GM23338 (cell line): ENCODE data around the gene SYNPO2. TPM values are rescaled to one million over a fixed set of nuclear protein-coding genes. Genes with fewer than 3 reads are reported as not detected.

ENCODE experiments used
- ATAC-seq: fragments of 200-7000 bp; cut with Tn5 transposase; 3 replicates; pipeline ENCODE4 v1.9.1; 2020
- DNase-seq: peaks from one replicate; pipeline ENCODE4 v3.0.0-alpha.2; 2015; ENCODE audit warnings: low spot score
- H2AFZ ChIP-seq: fragments of 200-600 bp; sonication (generic); 2 replicates; pipeline ENCODE4 v1.8.0; 2016; ENCODE audit warnings: antibody characterized with exemption, mild to moderate bottlenecking, moderate library complexity
- H3F3A ChIP-seq: fragments of 200-600 bp; sonication (generic); replicated peaks from 2 replicates; pipeline ENCODE4 v1.8.0; 2017; ENCODE audit warnings: antibody characterized with exemption, mixed run types, low read depth
- H3K27ac ChIP-seq: fragments of 200-600 bp; sonication (generic); 2 replicates; pipeline ENCODE4 v1.6.1; 2016; ENCODE audit warnings: low read depth
- H3K27me3 ChIP-seq: fragments of 200-600 bp; sonication (generic); 2 replicates; pipeline ENCODE4 v1.8.0; 2016; ENCODE audit warnings: mild to moderate bottlenecking, mixed run types, moderate library complexity; ENCODE audit not compliant: insufficient read depth
- H3K36me3 ChIP-seq: fragments of 200-600 bp; sonication (generic); 2 replicates; pipeline ENCODE4 v1.8.0; 2016; ENCODE audit warnings: mild to moderate bottlenecking; ENCODE audit not compliant: insufficient read depth
- H3K4me1 ChIP-seq: fragments of 200-600 bp; sonication (generic); 2 replicates; pipeline ENCODE4 v1.8.0; 2016; ENCODE audit warnings: mild to moderate bottlenecking, moderate library complexity; ENCODE audit not compliant: insufficient read depth
- H3K4me2 ChIP-seq: fragments of 200-600 bp; sonication (generic); 2 replicates; pipeline ENCODE4 v1.7.1; 2017; ENCODE audit warnings: mixed run types
- H3K4me3 ChIP-seq: fragments of 200-600 bp; sonication (generic); 2 replicates; pipeline ENCODE4 v1.6.1; 2016; ENCODE audit warnings: mixed run types
- H3K79me2 ChIP-seq: fragments of 200-600 bp; sonication (generic); replicated peaks from 2 replicates; pipeline ENCODE4 v1.8.0; 2017; ENCODE audit warnings: mild to moderate bottlenecking; ENCODE audit not compliant: insufficient read depth
- H3K9me2 ChIP-seq: fragments of 200-600 bp; sonication (generic); 2 replicates; pipeline ENCODE4 v1.8.0; 2017; ENCODE audit not compliant: insufficient read depth
- H4K20me1 ChIP-seq: fragments of 200-600 bp; sonication (generic); replicated peaks from 2 replicates; pipeline ENCODE4 v1.8.0; 2017; ENCODE audit warnings: mild to moderate bottlenecking; ENCODE audit not compliant: insufficient read depth
- H3K27ac Mint-ChIP-seq: 2 replicates; pipeline ENCODE4 v1.8.0; 2020; ENCODE audit warnings: inconsistent platforms, mild to moderate bottlenecking, moderate library complexity, mixed read lengths
- H3K27me3 Mint-ChIP-seq: 3 replicates; pipeline ENCODE4 v1.8.0; 2022; ENCODE audit warnings: low read depth, mild to moderate bottlenecking, moderate library complexity, mixed read lengths, inconsistent platforms; ENCODE audit not compliant: insufficient read depth, poor library complexity
- H3K36me3 Mint-ChIP-seq: 3 replicates; pipeline ENCODE4 v1.8.0; 2021; ENCODE audit warnings: low read depth, mild to moderate bottlenecking, inconsistent platforms, moderate library complexity, mixed read lengths
- H3K4me1 Mint-ChIP-seq: 3 replicates; pipeline ENCODE4 v1.8.0; 2020; ENCODE audit warnings: mild to moderate bottlenecking, inconsistent platforms, mixed read lengths
- H3K4me3 Mint-ChIP-seq: 3 replicates; pipeline ENCODE4 v1.8.0; 2021; ENCODE audit warnings: moderate library complexity, mild to moderate bottlenecking, inconsistent platforms, mixed read lengths
- H3K9me3 Mint-ChIP-seq: 3 replicates; pipeline ENCODE4 v1.8.0; 2020; ENCODE audit warnings: moderate library complexity, mild to moderate bottlenecking, inconsistent platforms, mixed read lengths
- CREB1 ChIP-seq: fragments of 250-450 bp; sonication (Bioruptor Pico); IDR thresholded peaks from 2 replicates; pipeline ENCODE4 v1.5.0; 2020; ENCODE audit warnings: low read depth, mild to moderate bottlenecking, moderate library complexity
- EZH2 ChIP-seq: fragments of 200-600 bp; sonication (generic); IDR thresholded peaks from one replicate; pipeline ENCODE4 v1.8.0; 2017; ENCODE audit warnings: antibody characterized with exemption, mild to moderate bottlenecking, low read depth; ENCODE audit not compliant: unreplicated experiment
- EZH2phosphoT487 ChIP-seq: fragments of 200-600 bp; sonication (generic); IDR thresholded peaks from one replicate; pipeline ENCODE4 v1.8.1; 2018; ENCODE audit warnings: antibody characterized with exemption; ENCODE audit not compliant: unreplicated experiment
- JUNB ChIP-seq: IDR thresholded peaks from one replicate; pipeline ENCODE4 v1.6.1; 2016; ENCODE audit warnings: antibody characterized with exemption; ENCODE audit not compliant: unreplicated experiment
- NANOG ChIP-seq: IDR thresholded peaks from 2 replicates; pipeline ENCODE4 v1.6.1; 2016; ENCODE audit warnings: antibody characterized with exemption, borderline replicate concordance
- POLR2AphosphoS5 ChIP-seq: IDR thresholded peaks from 2 replicates; pipeline ENCODE4 v1.6.1; 2016; ENCODE audit warnings: antibody characterized with exemption, low read depth
- STAT1 ChIP-seq: IDR thresholded peaks from one replicate; pipeline ENCODE4 v1.6.1; 2016; ENCODE audit warnings: antibody characterized with exemption; ENCODE audit not compliant: unreplicated experiment
- ZNF114 ChIP-seq: fragments of 250-450 bp; sonication (Bioruptor Pico); IDR thresholded peaks from 2 replicates; pipeline ENCODE4 v1.5.0; 2020; ENCODE audit warnings: mild to moderate bottlenecking, moderate library complexity
- ZNF331 ChIP-seq: fragments of 250-450 bp; sonication (Bioruptor Pico); IDR thresholded peaks from 2 replicates; pipeline ENCODE4 v1.5.0; 2020; ENCODE audit warnings: low read depth, mild to moderate bottlenecking, moderate library complexity
- polyA plus RNA-seq: library from polyadenylated mRNA; unstranded; fragments of >200 nt; fragmentation: Nextera tagmentation; extraction: Ambion mirVana; gene quantifications from 2 replicates; pipeline ENCODE4 v1.2.1, GENCODE V29; 2016
- total RNA-seq: library from RNA; depleted of rRNA; stranded (reverse); fragments of >200 nt; shearing (Covaris generic); gene quantifications from 2 replicates; pipeline ENCODE4 v1.2.3, GENCODE V29; 2014
- TF ChIP-seq, protein P1 (sequence below), 2 experiments: fragments of 200-600 bp in 1 of 2; sonication (generic) in 1 of 2; conservative IDR thresholded peaks; 2 replicates each; pipeline versions ENCODE4 v1.5.1 to v1.6.1; 2016 to 2017; ENCODE audit warnings: antibody characterized with exemption in 2 of 2, low read depth in 2 of 2, mild to moderate bottlenecking in 2 of 2, moderate library complexity in 1 of 2
- TF ChIP-seq, protein P2 (sequence below): IDR thresholded peaks from 2 replicates; pipeline ENCODE4 v1.6.1; 2016; ENCODE audit warnings: antibody characterized with exemption
- TF ChIP-seq, protein P3 (sequence below): IDR thresholded peaks from one replicate; pipeline ENCODE4 v1.6.1; 2018; ENCODE audit warnings: antibody characterized with exemption; ENCODE audit not compliant: unreplicated experiment
- TF ChIP-seq, protein P4 (sequence below): fragments of 250-450 bp; sonication (Bioruptor Pico); IDR thresholded peaks from 2 replicates; pipeline ENCODE4 v1.5.0; 2020; ENCODE audit warnings: mild to moderate bottlenecking, moderate library complexity

Gene SYNPO2
- total and polyA plus RNA-seq, 2 experiments from 2014 or later = 2.1 to 3.4 TPM

DNA sequence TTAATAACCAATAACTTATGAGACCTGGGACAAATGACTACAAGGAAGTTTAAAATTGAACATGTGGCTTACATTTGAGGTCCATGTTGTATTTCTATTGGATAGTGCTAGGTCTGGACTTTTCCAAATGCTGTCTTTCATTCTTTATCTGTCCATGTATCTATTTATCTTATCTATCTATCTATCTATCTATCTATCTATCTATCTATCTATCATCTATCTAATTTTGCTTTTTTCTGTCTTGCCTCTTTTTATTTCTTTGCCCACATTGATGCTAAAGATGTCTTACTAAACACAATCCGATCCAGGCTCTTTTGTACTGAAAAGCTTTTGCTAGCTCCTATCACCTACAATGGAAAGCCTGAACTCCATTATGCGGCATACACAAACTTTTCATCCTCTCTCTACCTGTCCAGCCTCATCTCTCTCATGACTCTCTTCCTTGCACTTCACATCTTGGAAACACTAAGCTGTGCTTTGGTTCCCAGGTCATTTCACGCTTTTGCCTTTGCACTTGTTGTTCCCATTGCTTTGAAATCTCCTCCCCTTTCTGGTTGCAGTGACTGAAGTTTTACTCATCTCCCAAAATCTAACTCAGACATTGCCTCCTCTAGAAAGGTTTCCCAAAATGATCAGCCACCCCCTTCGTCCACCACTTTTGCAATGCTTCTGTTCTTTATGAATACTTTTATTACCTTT lies 107.2 kb downstream of the SYNPO2 start:
- Mint-ChIP-seq H3K4me1 (peaks cover 27% of the 10 kb centered on the region), H3K36me3 (no peaks in the 10 kb centered on the region), H3K9me3 (no peaks in the 10 kb centered on the region), H3K4me3 (no peak overlapping the region), H3K27me3 (no peaks in the 10 kb centered on the region), H3K27ac (no peak overlapping the region)
- peaks cover 9% of the 10 kb centered on the region for H3K9me2 ChIP-seq
- peaks cover 33% of the 10 kb centered on the region for H3K4me1 ChIP-seq
- ATAC-seq (no peak), DNase-seq (no peak)
- H3K36me3 ChIP-seq = no peaks in the 10 kb centered on the region
- no peak overlapping the region for H3K4me2 ChIP-seq
- H2AFZ ChIP-seq = no peak overlapping the region
- H3K79me2 ChIP-seq = no peaks in the 10 kb centered on the region
- H4K20me1 ChIP-seq = no peaks in the 10 kb centered on the region
- no peak overlapping the region for H3K4me3 ChIP-seq
- no peaks in the 10 kb centered on the region for H3F3A ChIP-seq
- H3K27me3 ChIP-seq = no peaks in the 10 kb centered on the region
- H3K27ac ChIP-seq = no peak overlapping the region
- TF ChIP-seq, protein P1, sequence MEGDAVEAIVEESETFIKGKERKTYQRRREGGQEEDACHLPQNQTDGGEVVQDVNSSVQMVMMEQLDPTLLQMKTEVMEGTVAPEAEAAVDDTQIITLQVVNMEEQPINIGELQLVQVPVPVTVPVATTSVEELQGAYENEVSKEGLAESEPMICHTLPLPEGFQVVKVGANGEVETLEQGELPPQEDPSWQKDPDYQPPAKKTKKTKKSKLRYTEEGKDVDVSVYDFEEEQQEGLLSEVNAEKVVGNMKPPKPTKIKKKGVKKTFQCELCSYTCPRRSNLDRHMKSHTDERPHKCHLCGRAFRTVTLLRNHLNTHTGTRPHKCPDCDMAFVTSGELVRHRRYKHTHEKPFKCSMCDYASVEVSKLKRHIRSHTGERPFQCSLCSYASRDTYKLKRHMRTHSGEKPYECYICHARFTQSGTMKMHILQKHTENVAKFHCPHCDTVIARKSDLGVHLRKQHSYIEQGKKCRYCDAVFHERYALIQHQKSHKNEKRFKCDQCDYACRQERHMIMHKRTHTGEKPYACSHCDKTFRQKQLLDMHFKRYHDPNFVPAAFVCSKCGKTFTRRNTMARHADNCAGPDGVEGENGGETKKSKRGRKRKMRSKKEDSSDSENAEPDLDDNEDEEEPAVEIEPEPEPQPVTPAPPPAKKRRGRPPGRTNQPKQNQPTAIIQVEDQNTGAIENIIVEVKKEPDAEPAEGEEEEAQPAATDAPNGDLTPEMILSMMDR (conservative IDR thresholded peaks at IDR 0.05; ENCODE audit: low read depth in 2 of 2) = no peak
- TF ChIP-seq ZNF331 (no peak), EZH2 (no peak), NANOG (no peak), EZH2phosphoT487 (no peak), POLR2AphosphoS5 (no peak), CREB1 (CRISPR knock-in tag) (no peak), ZNF114 (CRISPR knock-in tag) (no peak), JUNB (no peak), STAT1 (no peak)
- TF ChIP-seq, protein P2, sequence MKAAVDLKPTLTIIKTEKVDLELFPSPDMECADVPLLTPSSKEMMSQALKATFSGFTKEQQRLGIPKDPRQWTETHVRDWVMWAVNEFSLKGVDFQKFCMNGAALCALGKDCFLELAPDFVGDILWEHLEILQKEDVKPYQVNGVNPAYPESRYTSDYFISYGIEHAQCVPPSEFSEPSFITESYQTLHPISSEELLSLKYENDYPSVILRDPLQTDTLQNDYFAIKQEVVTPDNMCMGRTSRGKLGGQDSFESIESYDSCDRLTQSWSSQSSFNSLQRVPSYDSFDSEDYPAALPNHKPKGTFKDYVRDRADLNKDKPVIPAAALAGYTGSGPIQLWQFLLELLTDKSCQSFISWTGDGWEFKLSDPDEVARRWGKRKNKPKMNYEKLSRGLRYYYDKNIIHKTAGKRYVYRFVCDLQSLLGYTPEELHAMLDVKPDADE = no peak
- TF ChIP-seq, protein P3, sequence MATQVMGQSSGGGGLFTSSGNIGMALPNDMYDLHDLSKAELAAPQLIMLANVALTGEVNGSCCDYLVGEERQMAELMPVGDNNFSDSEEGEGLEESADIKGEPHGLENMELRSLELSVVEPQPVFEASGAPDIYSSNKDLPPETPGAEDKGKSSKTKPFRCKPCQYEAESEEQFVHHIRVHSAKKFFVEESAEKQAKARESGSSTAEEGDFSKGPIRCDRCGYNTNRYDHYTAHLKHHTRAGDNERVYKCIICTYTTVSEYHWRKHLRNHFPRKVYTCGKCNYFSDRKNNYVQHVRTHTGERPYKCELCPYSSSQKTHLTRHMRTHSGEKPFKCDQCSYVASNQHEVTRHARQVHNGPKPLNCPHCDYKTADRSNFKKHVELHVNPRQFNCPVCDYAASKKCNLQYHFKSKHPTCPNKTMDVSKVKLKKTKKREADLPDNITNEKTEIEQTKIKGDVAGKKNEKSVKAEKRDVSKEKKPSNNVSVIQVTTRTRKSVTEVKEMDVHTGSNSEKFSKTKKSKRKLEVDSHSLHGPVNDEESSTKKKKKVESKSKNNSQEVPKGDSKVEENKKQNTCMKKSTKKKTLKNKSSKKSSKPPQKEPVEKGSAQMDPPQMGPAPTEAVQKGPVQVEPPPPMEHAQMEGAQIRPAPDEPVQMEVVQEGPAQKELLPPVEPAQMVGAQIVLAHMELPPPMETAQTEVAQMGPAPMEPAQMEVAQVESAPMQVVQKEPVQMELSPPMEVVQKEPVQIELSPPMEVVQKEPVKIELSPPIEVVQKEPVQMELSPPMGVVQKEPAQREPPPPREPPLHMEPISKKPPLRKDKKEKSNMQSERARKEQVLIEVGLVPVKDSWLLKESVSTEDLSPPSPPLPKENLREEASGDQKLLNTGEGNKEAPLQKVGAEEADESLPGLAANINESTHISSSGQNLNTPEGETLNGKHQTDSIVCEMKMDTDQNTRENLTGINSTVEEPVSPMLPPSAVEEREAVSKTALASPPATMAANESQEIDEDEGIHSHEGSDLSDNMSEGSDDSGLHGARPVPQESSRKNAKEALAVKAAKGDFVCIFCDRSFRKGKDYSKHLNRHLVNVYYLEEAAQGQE = no peak
- TF ChIP-seq, protein P4, sequence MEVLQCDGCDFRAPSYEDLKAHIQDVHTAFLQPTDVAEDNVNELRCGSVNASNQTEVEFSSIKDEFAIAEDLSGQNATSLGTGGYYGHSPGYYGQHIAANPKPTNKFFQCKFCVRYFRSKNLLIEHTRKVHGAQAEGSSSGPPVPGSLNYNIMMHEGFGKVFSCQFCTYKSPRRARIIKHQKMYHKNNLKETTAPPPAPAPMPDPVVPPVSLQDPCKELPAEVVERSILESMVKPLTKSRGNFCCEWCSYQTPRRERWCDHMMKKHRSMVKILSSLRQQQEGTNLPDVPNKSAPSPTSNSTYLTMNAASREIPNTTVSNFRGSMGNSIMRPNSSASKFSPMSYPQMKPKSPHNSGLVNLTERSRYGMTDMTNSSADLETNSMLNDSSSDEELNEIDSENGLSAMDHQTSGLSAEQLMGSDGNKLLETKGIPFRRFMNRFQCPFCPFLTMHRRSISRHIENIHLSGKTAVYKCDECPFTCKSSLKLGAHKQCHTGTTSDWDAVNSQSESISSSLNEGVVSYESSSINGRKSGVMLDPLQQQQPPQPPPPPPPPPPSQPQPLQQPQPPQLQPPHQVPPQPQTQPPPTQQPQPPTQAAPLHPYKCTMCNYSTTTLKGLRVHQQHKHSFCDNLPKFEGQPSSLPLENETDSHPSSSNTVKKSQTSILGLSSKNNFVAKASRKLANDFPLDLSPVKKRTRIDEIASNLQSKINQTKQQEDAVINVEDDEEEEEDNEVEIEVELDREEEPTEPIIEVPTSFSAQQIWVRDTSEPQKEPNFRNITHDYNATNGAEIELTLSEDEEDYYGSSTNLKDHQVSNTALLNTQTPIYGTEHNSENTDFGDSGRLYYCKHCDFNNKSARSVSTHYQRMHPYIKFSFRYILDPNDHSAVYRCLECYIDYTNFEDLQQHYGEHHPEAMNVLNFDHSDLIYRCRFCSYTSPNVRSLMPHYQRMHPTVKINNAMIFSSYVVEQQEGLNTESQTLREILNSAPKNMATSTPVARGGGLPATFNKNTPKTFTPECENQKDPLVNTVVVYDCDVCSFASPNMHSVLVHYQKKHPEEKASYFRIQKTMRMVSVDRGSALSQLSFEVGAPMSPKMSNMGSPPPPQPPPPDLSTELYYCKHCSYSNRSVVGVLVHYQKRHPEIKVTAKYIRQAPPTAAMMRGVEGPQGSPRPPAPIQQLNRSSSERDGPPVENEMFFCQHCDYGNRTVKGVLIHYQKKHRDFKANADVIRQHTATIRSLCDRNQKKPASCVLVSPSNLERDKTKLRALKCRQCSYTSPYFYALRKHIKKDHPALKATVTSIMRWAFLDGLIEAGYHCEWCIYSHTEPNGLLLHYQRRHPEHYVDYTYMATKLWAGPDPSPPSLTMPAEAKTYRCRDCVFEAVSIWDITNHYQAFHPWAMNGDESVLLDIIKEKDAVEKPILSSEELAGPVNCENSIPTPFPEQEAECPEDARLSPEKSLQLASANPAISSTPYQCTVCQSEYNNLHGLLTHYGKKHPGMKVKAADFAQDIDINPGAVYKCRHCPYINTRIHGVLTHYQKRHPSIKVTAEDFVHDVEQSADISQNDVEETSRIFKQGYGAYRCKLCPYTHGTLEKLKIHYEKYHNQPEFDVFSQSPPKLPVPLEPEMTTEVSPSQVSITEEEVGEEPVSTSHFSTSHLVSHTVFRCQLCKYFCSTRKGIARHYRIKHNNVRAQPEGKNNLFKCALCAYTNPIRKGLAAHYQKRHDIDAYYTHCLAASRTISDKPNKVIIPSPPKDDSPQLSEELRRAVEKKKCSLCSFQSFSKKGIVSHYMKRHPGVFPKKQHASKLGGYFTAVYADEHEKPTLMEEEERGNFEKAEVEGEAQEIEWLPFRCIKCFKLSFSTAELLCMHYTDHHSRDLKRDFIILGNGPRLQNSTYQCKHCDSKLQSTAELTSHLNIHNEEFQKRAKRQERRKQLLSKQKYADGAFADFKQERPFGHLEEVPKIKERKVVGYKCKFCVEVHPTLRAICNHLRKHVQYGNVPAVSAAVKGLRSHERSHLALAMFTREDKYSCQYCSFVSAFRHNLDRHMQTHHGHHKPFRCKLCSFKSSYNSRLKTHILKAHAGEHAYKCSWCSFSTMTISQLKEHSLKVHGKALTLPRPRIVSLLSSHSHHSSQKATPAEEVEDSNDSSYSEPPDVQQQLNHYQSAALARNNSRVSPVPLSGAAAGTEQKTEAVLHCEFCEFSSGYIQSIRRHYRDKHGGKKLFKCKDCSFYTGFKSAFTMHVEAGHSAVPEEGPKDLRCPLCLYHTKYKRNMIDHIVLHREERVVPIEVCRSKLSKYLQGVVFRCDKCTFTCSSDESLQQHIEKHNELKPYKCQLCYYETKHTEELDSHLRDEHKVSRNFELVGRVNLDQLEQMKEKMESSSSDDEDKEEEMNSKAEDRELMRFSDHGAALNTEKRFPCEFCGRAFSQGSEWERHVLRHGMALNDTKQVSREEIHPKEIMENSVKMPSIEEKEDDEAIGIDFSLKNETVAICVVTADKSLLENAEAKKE (CRISPR knock-in tag) = no peak
